SHP77 treated with DMSO at 0.1 percent for 48 hours (cell line): ENCODE results near the gene LRRN3.
A peak's percentile ranks its signal among the peaks of the same experiment; 100 is the strongest.

ENCODE experiments used
- DNase-seq: peaks from one replicate; lab custom pipeline; 2025; lab: John Stamatoyannopoulos, UW

Gene LRRN3

GRCh38 chr7:111077001-111077400 lies 13.9 kb upstream of the LRRN3 start:
- DNase-seq, result no peak

GRCh38 chr7:111080495-111081105 lies 10.3 kb upstream of the LRRN3 start:
- no peak for DNase-seq

GRCh38 chr7:111081546-111082267 lies 9.2 kb upstream of the LRRN3 start:
- no peak for DNase-seq

GRCh38 chr7:111082351-111082750 lies 8.6 kb upstream of the LRRN3 start:
- no peak for DNase-seq

GRCh38 chr7:111083413-111083812 lies 7.5 kb upstream of the LRRN3 start:
- DNase-seq, result no peak

- no peak for DNase-seq
Measured at GRCh38 chr7:111085356-111085755, 5.6 kb upstream of the LRRN3 start.

- DNase-seq, result no peak
Measured at GRCh38 chr7:111086532-111086931, 4.4 kb upstream of the LRRN3 start.

- DNase-seq, result no peak
Measured at GRCh38 chr7:111088328-111088727, 2.6 kb upstream of the LRRN3 start.

GRCh38 chr7:111089822-111090426 lies 1.0 kb upstream of the LRRN3 start:
- DNase-seq, result peak; percentile 32

GRCh38 chr7:111091593-111092358 lies 849 bp downstream of the LRRN3 start:
- DNase-seq, result peak; percentile 9

GRCh38 chr7:111092406-111093236 lies 1.7 kb downstream of the LRRN3 start:
- peak; percentile 28 for DNase-seq

- no peak for DNase-seq
Measured at GRCh38 chr7:111093496-111093895, 2.6 kb downstream of the LRRN3 start.

- no peak for DNase-seq
Measured at GRCh38 chr7:111094419-111094818, 3.5 kb downstream of the LRRN3 start.

GRCh38 chr7:111096997-111097396 lies 6.1 kb downstream of the LRRN3 start:
- no peak for DNase-seq

- DNase-seq, result no peak
Measured at GRCh38 chr7:111098011-111098925, 7.3 kb downstream of the LRRN3 start.

GRCh38 chr7:111098926-111099250 lies 8.0 kb downstream of the LRRN3 start:
- DNase-seq, result no peak

- DNase-seq, result no peak
Measured at GRCh38 chr7:111101856-111102646, 11.1 kb downstream of the LRRN3 start.

- no peak for DNase-seq
Measured at GRCh38 chr7:111103136-111103535, 12.2 kb downstream of the LRRN3 start.

- no peak for DNase-seq
Measured at GRCh38 chr7:111103678-111104274, 12.8 kb downstream of the LRRN3 start.

- DNase-seq, result no peak
Measured at GRCh38 chr7:111104710-111105109, 13.8 kb downstream of the LRRN3 start.
